ENCODE data around the gene PLCD4.

Gene PLCD4

DNA sequence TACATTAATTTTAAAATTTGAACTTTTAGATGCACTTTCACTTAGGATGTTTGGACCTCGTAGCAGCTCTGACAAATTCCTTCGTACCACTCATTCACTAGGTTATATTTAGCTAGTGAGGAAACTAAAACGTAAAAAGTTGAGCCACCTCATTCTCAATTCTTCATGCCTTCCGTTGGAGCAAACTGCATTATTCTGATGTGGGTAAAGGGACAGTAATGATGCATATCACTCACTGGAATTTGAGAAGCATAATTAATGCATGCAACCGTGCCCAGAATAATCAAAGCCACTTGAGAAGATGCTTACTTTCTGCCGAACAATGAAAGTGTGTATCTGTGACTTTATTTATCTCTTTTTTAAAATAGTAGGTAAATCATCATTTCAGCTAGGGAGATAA, 36.8 kb upstream of the PLCD4 start:
- no peak overlapping the region for H2AFZ ChIP-seq (ENCODE audit: low read depth, low read length)
- peak overlapping the region in 1 of 2 experiments; percentile 65; a peak in 1 of 4 replicates for H3K4me3 ChIP-seq (ENCODE audit: low read depth in 1 of 2, low read length in 2 of 2)
- peak overlapping the region; percentile 76 for H3K4me2 ChIP-seq (ENCODE audit: insufficient read depth, low read length)
- H4K20me1 ChIP-seq (ENCODE audit: insufficient read depth, low read length) = peaks cover 49% of the 10 kb centered on the region; the same call in 1 of the 2 replicates
- H3K27ac ChIP-seq (ENCODE audit: low read length) = no peak overlapping the region; the same call in 1 of the 2 replicates
- no peak for TF ChIP-seq CTCF (IDR thresholded peaks at IDR 0.05; ENCODE audit: borderline replicate concordance, extremely low read depth, low read length, poor library complexity, severe bottlenecking)
- TF ChIP-seq EZH2 (IDR thresholded peaks at IDR 0.05; ENCODE audit: borderline replicate concordance, low read depth, low read length, severe bottlenecking) = no peak
- DNase-seq (no peak), ATAC-seq (ENCODE audit: insufficient read depth, low read depth) (no peak)
- peaks cover 50% of the 10 kb centered on the region for H3K4me1 ChIP-seq (ENCODE audit: insufficient read depth, low read length)
- no peaks in the 10 kb centered on the region for H3K27me3 ChIP-seq (ENCODE audit: insufficient read depth, low read length, poor library complexity)
- H3K36me3 ChIP-seq (ENCODE audit: insufficient read depth, low read length) = peaks cover 66% of the 10 kb centered on the region
- H3K9ac ChIP-seq (ENCODE audit: low read depth, low read length) = peak overlapping the region; percentile 91; the same call in 1 of the 2 replicates
- H3K9me3 ChIP-seq (ENCODE audit: insufficient read depth, low read length, severe bottlenecking) = no peaks in the 10 kb centered on the region
- peaks cover 97% of the 10 kb centered on the region for H3K79me2 ChIP-seq (ENCODE audit: insufficient read depth, low read length)

DNA sequence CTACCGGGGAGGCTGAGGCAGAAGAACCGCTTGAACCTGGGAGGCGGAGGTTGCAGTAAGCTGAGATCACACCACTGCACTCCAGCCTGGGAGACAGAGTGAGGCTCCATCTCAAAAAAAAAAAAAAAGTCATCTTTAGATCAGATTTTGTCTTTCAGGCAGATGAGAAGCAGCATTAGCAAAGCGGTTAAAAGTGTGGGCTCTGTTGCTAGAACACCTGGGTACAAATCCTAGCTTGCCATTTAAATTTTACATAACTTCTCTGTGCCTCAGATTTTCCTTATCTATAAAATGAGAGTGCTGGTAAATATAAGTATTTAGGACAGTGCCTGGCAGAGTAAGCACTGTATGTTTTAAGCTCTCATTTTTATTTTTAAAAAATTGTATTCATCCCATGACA, 30.8 kb upstream of the PLCD4 start:
- Histone ChIP-seq H3K4me2 (ENCODE audit: insufficient read depth, low read length) (no peak overlapping the region), H2AFZ (ENCODE audit: low read depth, low read length) (no peak overlapping the region), H3K27me3 (ENCODE audit: insufficient read depth, low read length, poor library complexity) (no peaks in the 10 kb centered on the region), H3K4me1 (ENCODE audit: insufficient read depth, low read length) (peaks cover 16% of the 10 kb centered on the region), H3K9me3 (ENCODE audit: insufficient read depth, low read length, severe bottlenecking) (no peaks in the 10 kb centered on the region), H3K79me2 (ENCODE audit: insufficient read depth, low read length) (peaks cover 100% of the 10 kb centered on the region), H3K9ac (ENCODE audit: low read depth, low read length) (no peak overlapping the region), H3K4me3 (ENCODE audit: low read depth in 1 of 2, low read length in 2 of 2) (no peak overlapping the region), H4K20me1 (ENCODE audit: insufficient read depth, low read length) (peaks cover 72% of the 10 kb centered on the region), H3K27ac (ENCODE audit: low read length) (no peak overlapping the region), H3K36me3 (ENCODE audit: insufficient read depth, low read length) (peaks cover 78% of the 10 kb centered on the region)
- DNase-seq (no peak), ATAC-seq (ENCODE audit: insufficient read depth, low read depth) (no peak)
- TF ChIP-seq CTCF (IDR thresholded peaks at IDR 0.05; ENCODE audit: borderline replicate concordance, extremely low read depth, low read length, poor library complexity, severe bottlenecking) (no peak), EZH2 (IDR thresholded peaks at IDR 0.05; ENCODE audit: borderline replicate concordance, low read depth, low read length, severe bottlenecking) (no peak)

DNA sequence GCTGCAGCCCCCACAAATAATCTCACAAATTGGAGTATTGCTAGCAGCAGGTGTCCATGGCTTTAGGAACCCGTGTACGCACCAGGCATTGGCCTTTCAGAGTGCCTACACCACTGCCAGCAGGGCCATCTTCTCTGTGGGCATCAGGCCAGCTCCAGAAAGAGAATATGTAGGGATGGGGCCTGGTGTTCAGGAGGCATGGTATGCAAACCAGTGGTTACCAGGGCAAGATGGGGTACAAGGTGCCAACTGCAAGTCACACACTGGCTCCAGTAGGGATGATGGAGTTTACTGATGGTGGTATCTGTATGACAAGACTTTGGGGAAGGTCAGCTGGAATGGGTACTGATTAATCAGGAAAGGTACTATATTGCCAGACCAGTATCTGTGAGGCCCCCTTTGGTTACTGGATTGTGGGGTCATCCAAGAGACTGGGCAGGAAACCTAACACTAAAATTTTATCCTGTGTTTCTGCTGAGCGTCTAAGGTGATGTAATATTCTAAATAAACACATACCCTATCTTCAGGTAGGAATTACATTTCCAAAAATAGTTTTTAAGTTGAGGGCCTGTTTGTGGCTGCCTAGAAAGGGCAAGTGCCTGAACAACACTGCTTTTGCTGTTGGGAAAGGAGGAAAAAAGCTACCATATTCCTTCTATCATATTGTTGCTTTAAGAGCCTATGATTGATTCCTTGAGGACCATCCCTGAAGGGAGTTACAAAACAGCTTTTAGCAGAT, 30.0 kb upstream of the PLCD4 start:
- ATAC-seq (ENCODE audit: insufficient read depth, low read depth) (no peak), DNase-seq (no peak)
- Histone ChIP-seq H3K27ac (ENCODE audit: low read length) (no peak overlapping the region), H3K79me2 (ENCODE audit: insufficient read depth, low read length) (peaks cover 96% of the 10 kb centered on the region), H3K4me1 (ENCODE audit: insufficient read depth, low read length) (peaks cover 8% of the 10 kb centered on the region), H4K20me1 (ENCODE audit: insufficient read depth, low read length) (peaks cover 70% of the 10 kb centered on the region), H3K4me3 (ENCODE audit: low read depth in 1 of 2, low read length in 2 of 2) (no peak overlapping the region), H2AFZ (ENCODE audit: low read depth, low read length) (no peak overlapping the region), H3K4me2 (ENCODE audit: insufficient read depth, low read length) (peak overlapping the region; percentile 26; the same call in 1 of the 2 replicates), H3K27me3 (ENCODE audit: insufficient read depth, low read length, poor library complexity) (no peaks in the 10 kb centered on the region), H3K36me3 (ENCODE audit: insufficient read depth, low read length) (peaks cover 76% of the 10 kb centered on the region), H3K9ac (ENCODE audit: low read depth, low read length) (no peak overlapping the region), H3K9me3 (ENCODE audit: insufficient read depth, low read length, severe bottlenecking) (no peaks in the 10 kb centered on the region)
- no peak for TF ChIP-seq CTCF (IDR thresholded peaks at IDR 0.05; ENCODE audit: borderline replicate concordance, extremely low read depth, low read length, poor library complexity, severe bottlenecking)
- TF ChIP-seq EZH2 (IDR thresholded peaks at IDR 0.05; ENCODE audit: borderline replicate concordance, low read depth, low read length, severe bottlenecking) = no peak
